PC-9 (cell line): ENCODE measurements around the gene SNX14.

Experiments
- EZH2 ChIP-seq: fragments of 200-600 bp; sonication (generic); IDR thresholded peaks from 2 replicates; pipeline ENCODE4 v1.8.0; 2017; ENCODE audit warnings: antibody characterized with exemption, low read depth
- TF ChIP-seq, protein P1 (sequence below): fragments of 200-600 bp; sonication (generic); conservative IDR thresholded peaks from 2 replicates; pipeline ENCODE4 v1.6.1; 2017; ENCODE audit warnings: mixed run types, antibody characterized with exemption, mild to moderate bottlenecking, moderate library complexity

DNA sequence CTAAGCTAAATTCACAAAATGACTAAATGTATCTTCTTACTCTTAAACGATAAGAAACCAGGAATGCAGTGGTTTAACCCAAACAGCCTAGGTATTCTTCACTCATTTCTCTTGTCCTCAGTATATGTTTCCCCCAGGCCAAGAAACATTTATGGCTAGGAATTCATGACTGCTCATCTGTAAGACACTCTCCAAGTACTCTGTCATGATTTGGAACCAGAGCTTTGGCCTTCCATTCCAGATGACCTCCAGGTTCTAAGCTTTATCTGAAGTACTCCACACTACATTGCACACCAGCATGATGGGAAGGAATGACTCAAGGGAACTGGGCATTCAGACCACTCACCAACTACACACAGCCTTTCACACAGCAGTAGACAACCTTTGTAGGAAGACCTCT, 114.5 kb downstream of the SNX14 start:
- TF ChIP-seq, protein P1, sequence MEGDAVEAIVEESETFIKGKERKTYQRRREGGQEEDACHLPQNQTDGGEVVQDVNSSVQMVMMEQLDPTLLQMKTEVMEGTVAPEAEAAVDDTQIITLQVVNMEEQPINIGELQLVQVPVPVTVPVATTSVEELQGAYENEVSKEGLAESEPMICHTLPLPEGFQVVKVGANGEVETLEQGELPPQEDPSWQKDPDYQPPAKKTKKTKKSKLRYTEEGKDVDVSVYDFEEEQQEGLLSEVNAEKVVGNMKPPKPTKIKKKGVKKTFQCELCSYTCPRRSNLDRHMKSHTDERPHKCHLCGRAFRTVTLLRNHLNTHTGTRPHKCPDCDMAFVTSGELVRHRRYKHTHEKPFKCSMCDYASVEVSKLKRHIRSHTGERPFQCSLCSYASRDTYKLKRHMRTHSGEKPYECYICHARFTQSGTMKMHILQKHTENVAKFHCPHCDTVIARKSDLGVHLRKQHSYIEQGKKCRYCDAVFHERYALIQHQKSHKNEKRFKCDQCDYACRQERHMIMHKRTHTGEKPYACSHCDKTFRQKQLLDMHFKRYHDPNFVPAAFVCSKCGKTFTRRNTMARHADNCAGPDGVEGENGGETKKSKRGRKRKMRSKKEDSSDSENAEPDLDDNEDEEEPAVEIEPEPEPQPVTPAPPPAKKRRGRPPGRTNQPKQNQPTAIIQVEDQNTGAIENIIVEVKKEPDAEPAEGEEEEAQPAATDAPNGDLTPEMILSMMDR, result no peak
- no peak for TF ChIP-seq EZH2
